Lower lobe of right lung (tissue), 2 donors: Measurements from ENCODE around the gene OSM. TPM values are rescaled to one million over a fixed set of nuclear protein-coding genes. Genes with fewer than 3 reads are reported as not detected.

Source experiments
- ATAC-seq, 2 donors: fragments of 200-7000 bp; cut with Tn5 transposase; one replicate each; pipeline ENCODE4 v1.9.1; 2020 to 2022; ENCODE audit warnings: mild to moderate bottlenecking in 2 of 2, moderate library complexity in 2 of 2
- DNase-seq: peaks from one replicate; pipeline ENCODE4 v3.0.0-alpha.2; 2020
- H3K27ac ChIP-seq: fragments of 200-600 bp; one replicate; pipeline ENCODE4 v1.8.0; 2022
- H3K27me3 ChIP-seq: fragments of 200-600 bp; one replicate; pipeline ENCODE4 v1.8.0; 2022; ENCODE audit warnings: low read depth
- H3K36me3 ChIP-seq: fragments of 200-600 bp; one replicate; pipeline ENCODE4 v1.8.0; 2022; ENCODE audit warnings: mild to moderate bottlenecking
- H3K4me1 ChIP-seq: fragments of 200-600 bp; one replicate; pipeline ENCODE4 v1.8.0; 2022
- H3K4me3 ChIP-seq: fragments of 200-600 bp; one replicate; pipeline ENCODE4 v1.8.0; 2022; ENCODE audit warnings: mild to moderate bottlenecking
- H3K9me3 ChIP-seq: fragments of 200-600 bp; one replicate; pipeline ENCODE4 v1.8.0; 2022
- intact Hi-C: fragments of 100-400 bp; cut with DNase I; formaldehyde crosslinking; loops from one replicate; pipeline ENCODE4 v1.11.0; 2022
- total RNA-seq: library from RNA; stranded (reverse); fragmentation: NEBNext Ultra II Directional; extraction: Animal tissue kit (Norgen Biotek cat#: 25700); gene quantifications from one replicate; pipeline ENCODE4 v1.2.1, GENCODE V29; 2021
- TF ChIP-seq, protein P1 (sequence below): fragments of 200-600 bp; IDR thresholded peaks from one replicate; pipeline ENCODE4 v1.8.0; 2022; ENCODE audit warnings: antibody characterized with exemption, mild to moderate bottlenecking
- donor health status: DM: no; HTN: yes; CAD: no; lungs with severe emphysema.

Gene OSM
- total RNA-seq, 1 donor from 2014 or later: 1.1 TPM

DNA sequence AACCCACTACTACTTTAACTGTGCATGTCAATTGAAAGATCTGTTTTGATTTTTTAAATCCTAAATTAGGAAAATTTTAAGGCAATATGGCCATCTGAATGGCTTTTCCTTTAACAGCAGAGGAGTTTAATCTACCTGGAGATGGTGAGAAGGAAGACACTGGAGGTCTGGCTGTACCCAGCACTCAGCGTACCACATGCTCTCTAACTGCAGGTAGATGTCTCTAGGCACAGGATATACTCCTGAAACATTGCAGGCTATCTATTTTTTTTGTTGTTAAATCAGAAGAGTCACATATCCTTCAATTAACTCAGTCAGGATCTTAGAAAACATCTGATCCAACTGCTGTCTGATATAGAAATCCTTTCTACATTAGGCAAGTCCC, 40.0 kb upstream of the OSM start:
- no peaks in the 10 kb centered on the region for H3K9me3 ChIP-seq
- H3K36me3 ChIP-seq: peaks cover 16% of the 10 kb centered on the region
- intact Hi-C loops: no loop called here
- H3K4me3 ChIP-seq: no peak overlapping the region
- H3K4me1 ChIP-seq: peaks cover 100% of the 10 kb centered on the region
- ATAC-seq (no peak), DNase-seq (no peak)
- no peaks in the 10 kb centered on the region for H3K27me3 ChIP-seq
- TF ChIP-seq, protein P1, sequence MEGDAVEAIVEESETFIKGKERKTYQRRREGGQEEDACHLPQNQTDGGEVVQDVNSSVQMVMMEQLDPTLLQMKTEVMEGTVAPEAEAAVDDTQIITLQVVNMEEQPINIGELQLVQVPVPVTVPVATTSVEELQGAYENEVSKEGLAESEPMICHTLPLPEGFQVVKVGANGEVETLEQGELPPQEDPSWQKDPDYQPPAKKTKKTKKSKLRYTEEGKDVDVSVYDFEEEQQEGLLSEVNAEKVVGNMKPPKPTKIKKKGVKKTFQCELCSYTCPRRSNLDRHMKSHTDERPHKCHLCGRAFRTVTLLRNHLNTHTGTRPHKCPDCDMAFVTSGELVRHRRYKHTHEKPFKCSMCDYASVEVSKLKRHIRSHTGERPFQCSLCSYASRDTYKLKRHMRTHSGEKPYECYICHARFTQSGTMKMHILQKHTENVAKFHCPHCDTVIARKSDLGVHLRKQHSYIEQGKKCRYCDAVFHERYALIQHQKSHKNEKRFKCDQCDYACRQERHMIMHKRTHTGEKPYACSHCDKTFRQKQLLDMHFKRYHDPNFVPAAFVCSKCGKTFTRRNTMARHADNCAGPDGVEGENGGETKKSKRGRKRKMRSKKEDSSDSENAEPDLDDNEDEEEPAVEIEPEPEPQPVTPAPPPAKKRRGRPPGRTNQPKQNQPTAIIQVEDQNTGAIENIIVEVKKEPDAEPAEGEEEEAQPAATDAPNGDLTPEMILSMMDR: no peak
- peak overlapping the region; percentile 91 for H3K27ac ChIP-seq

DNA sequence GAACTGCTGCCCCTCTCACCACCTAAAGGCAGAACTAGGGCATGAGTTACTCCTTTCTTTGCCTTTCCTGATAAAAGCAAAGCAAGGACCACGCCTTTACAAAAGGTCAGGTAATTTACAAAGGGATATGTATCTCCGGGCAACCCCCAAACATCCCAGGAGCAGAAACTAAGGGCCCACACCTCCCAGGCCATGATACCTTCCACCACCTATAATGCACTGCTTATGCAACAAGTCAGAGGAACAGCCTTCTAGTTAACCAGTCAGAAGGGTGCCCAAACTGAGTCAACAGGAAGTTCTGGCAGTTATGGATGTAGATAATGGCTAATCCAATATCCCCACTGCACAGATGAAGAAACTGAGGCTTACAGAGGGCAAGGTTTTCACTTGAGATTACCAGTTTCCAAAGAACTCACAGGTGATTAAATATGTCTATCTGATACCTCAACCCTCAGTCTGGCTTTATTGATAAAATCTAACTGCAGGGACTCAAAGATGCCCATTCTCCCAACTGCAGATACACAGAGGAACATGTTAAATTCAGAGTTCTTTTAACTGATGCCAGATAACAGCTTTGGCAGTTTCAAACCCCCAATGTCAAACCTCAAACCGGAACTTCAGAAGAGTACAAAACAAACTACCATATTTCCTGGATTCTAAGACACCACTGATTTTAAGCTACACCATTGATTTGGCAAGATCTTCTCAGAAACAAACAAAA, 39.4 kb upstream of the OSM start:
- TF ChIP-seq, protein P1: no peak
- H3K36me3 ChIP-seq: peaks cover 21% of the 10 kb centered on the region
- H3K9me3 ChIP-seq: no peaks in the 10 kb centered on the region
- DNase-seq: no peak
- intact Hi-C loops: no loop called here
- H3K27me3 ChIP-seq: no peaks in the 10 kb centered on the region
- peak overlapping the region; percentile 19 for H3K4me3 ChIP-seq
- peak overlapping the region; percentile 91 for H3K27ac ChIP-seq
- ATAC-seq: no peak
- peaks cover 100% of the 10 kb centered on the region for H3K4me1 ChIP-seq

DNA sequence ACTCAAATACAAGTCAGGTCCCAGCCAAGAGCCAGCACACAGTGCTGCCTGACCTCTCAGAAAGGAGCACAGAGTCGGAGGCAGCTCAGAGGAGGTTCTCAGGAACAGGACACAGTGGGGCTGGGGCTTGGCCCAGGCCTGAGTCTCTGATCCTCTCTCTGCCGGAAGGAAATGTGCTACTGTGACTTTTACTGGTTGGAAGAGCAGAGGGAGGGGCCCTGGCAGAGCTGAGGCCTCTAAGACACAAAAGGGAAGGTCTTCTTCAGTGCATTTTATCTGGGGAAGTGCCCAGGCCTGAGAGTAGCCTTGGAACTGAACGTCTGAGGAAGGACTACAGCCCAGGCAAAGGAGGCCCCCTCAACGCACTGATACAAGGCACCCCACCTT, 38.9 kb upstream of the OSM start:
- peak overlapping the region; percentile 19 for H3K4me3 ChIP-seq
- peak; percentile 48 to 65 for ATAC-seq

DNA sequence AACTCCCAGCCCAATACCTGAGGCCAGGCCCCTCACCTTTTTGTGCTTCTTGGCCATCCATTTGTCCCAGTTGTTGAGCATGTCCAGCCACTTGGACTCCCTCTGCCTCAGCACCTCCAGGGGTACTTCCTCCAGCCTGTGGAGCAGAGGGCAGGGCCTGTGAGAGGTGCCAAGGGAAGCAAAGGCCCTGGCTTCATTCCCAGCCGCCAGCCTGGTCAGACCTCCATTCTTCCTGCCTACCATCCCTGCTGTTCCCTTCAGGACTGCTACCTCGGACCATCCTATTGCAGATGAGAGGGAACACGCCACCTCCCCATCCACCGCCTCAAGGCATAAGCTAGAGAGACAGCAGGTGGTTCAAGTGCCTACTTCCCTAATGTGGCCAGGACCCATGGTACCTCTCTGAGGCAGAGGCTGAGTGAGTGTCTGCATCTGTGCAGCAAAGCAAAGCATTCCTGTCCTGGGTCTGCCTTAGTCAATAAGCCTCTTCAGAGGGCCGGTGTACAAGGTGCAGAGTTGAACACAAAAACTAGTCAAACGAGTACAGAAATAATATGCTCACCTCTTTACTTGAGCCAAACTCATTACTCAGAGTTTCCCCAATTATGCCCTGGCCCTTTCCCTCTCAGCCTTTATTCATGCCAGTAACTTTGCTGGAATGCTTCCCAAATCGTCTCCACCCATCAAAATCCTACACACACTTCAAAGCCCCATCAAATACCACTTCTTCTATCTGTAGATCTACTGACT, 38.0 kb upstream of the OSM start:
- peak overlapping the region; percentile 19 for H3K4me3 ChIP-seq

More for the DNA sequence above, 38.9 kb upstream of the OSM start:
- TF ChIP-seq, protein P1: no peak
- intact Hi-C loops: no loop called here
- Histone ChIP-seq H3K27ac (peak overlapping the region; percentile 91), H3K27me3 (no peaks in the 10 kb centered on the region), H3K36me3 (peaks cover 26% of the 10 kb centered on the region), H3K9me3 (no peaks in the 10 kb centered on the region), H3K4me1 (peaks cover 100% of the 10 kb centered on the region)
- DNase-seq: no peak

DNA sequence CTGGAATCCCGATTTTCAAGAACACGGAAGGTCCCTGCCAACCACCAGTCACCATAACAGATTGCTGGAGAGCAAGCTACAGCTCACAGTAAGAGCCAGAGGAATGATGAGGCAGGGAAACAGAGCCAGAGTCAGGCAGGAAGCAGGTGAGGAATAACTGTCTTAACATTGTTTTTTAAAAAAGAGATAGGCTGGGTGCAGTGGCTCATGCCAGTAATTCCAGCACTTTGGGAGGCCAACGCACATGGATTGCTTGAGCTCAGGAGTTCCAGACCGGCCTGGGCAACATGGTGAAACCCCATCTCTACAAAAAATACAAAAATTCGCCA, 36.1 kb upstream of the OSM start:
- H3K4me1 ChIP-seq: peaks cover 97% of the 10 kb centered on the region

More for the DNA sequence above, 38.0 kb upstream of the OSM start:
- DNase-seq (no peak), ATAC-seq (peak; percentile 78 to 80)
- Histone ChIP-seq H3K9me3 (no peaks in the 10 kb centered on the region), H3K4me1 (peaks cover 99% of the 10 kb centered on the region), H3K27ac (peak overlapping the region; percentile 91), H3K36me3 (peaks cover 35% of the 10 kb centered on the region), H3K27me3 (no peaks in the 10 kb centered on the region)
- intact Hi-C loops: no loop called here
- TF ChIP-seq, protein P1: no peak

More for the DNA sequence above, 36.1 kb upstream of the OSM start:
- no peak overlapping the region for H3K4me3 ChIP-seq
- no peaks in the 10 kb centered on the region for H3K27me3 ChIP-seq
- DNase-seq (no peak), ATAC-seq (no peak)
- peaks cover 54% of the 10 kb centered on the region for H3K36me3 ChIP-seq
- TF ChIP-seq, protein P1: no peak
- no peaks in the 10 kb centered on the region for H3K9me3 ChIP-seq
- intact Hi-C loops: no loop called here
- H3K27ac ChIP-seq: peak overlapping the region; percentile 91
